Mucosa of stomach (tissue), 1 donor: Measurements from ENCODE around the gene PSME4.

Experiments used
- H3K27me3 ChIP-seq: one replicate; pipeline ENCODE4 v1.7.0; 2013; ENCODE audit warnings: mild to moderate bottlenecking, low read length; ENCODE audit not compliant: control insufficient read depth, insufficient read depth
- H3K36me3 ChIP-seq: one replicate; pipeline ENCODE4 v1.7.0; 2013; ENCODE audit warnings: low read length; ENCODE audit not compliant: control insufficient read depth, insufficient read depth
- H3K4me1 ChIP-seq: one replicate; pipeline ENCODE4 v1.7.0; 2013; ENCODE audit warnings: mild to moderate bottlenecking, low read length; ENCODE audit not compliant: control insufficient read depth, insufficient read depth
- H3K4me3 ChIP-seq: one replicate; pipeline ENCODE4 v1.7.0; 2013; ENCODE audit warnings: low read length
- H3K9ac ChIP-seq: one replicate; pipeline ENCODE4 v1.7.0; 2013; ENCODE audit warnings: mild to moderate bottlenecking, low read length, moderate library complexity
- H3K9me3 ChIP-seq: one replicate; pipeline ENCODE4 v1.7.0; 2013; ENCODE audit warnings: mild to moderate bottlenecking, low read length, moderate library complexity; ENCODE audit not compliant: control insufficient read depth
- donor health status: Pancreatic carcinoma.

Gene PSME4

GRCh38 chr2:53911434-53912189, 59.2 kb downstream of the PSME4 start:
- Histone ChIP-seq H3K4me1 (no peaks in the 10 kb centered on the region), H3K36me3 (no peaks in the 10 kb centered on the region), H3K9ac (no peak overlapping the region), H3K9me3 (no peaks in the 10 kb centered on the region), H3K4me3 (no peak overlapping the region), H3K27me3 (no peaks in the 10 kb centered on the region)

GRCh38 chr2:53907582-53907981, 63.2 kb downstream of the PSME4 start:
- H3K36me3 ChIP-seq: peaks cover 4% of the 10 kb centered on the region
- H3K4me1 ChIP-seq: no peaks in the 10 kb centered on the region
- no peaks in the 10 kb centered on the region for H3K27me3 ChIP-seq
- H3K9me3 ChIP-seq: no peaks in the 10 kb centered on the region
- H3K4me3 ChIP-seq: no peak overlapping the region
- no peak overlapping the region for H3K9ac ChIP-seq

GRCh38 chr2:53905396-53905795, 65.4 kb downstream of the PSME4 start:
- Histone ChIP-seq H3K27me3 (no peaks in the 10 kb centered on the region), H3K4me1 (no peaks in the 10 kb centered on the region), H3K36me3 (peaks cover 4% of the 10 kb centered on the region), H3K4me3 (no peak overlapping the region), H3K9ac (no peak overlapping the region), H3K9me3 (no peaks in the 10 kb centered on the region)

GRCh38 chr2:53903011-53903410, 67.8 kb downstream of the PSME4 start:
- H3K9me3 ChIP-seq: no peaks in the 10 kb centered on the region
- H3K36me3 ChIP-seq: peaks cover 9% of the 10 kb centered on the region
- no peak overlapping the region for H3K4me3 ChIP-seq
- no peaks in the 10 kb centered on the region for H3K4me1 ChIP-seq
- no peak overlapping the region for H3K9ac ChIP-seq
- H3K27me3 ChIP-seq: no peaks in the 10 kb centered on the region

- Histone ChIP-seq H3K9me3 (no peaks in the 10 kb centered on the region), H3K4me3 (no peak overlapping the region), H3K36me3 (peaks cover 9% of the 10 kb centered on the region), H3K9ac (no peak overlapping the region), H3K4me1 (peaks cover 5% of the 10 kb centered on the region), H3K27me3 (no peaks in the 10 kb centered on the region)
Measured at GRCh38 chr2:53901192-53901591, 69.6 kb downstream of the PSME4 start.

GRCh38 chr2:53896864-53897263, 73.9 kb downstream of the PSME4 start:
- no peaks in the 10 kb centered on the region for H3K27me3 ChIP-seq
- peaks cover 5% of the 10 kb centered on the region for H3K4me1 ChIP-seq
- H3K4me3 ChIP-seq: no peak overlapping the region
- H3K9ac ChIP-seq: no peak overlapping the region
- no peaks in the 10 kb centered on the region for H3K9me3 ChIP-seq
- peaks cover 5% of the 10 kb centered on the region for H3K36me3 ChIP-seq

DNA sequence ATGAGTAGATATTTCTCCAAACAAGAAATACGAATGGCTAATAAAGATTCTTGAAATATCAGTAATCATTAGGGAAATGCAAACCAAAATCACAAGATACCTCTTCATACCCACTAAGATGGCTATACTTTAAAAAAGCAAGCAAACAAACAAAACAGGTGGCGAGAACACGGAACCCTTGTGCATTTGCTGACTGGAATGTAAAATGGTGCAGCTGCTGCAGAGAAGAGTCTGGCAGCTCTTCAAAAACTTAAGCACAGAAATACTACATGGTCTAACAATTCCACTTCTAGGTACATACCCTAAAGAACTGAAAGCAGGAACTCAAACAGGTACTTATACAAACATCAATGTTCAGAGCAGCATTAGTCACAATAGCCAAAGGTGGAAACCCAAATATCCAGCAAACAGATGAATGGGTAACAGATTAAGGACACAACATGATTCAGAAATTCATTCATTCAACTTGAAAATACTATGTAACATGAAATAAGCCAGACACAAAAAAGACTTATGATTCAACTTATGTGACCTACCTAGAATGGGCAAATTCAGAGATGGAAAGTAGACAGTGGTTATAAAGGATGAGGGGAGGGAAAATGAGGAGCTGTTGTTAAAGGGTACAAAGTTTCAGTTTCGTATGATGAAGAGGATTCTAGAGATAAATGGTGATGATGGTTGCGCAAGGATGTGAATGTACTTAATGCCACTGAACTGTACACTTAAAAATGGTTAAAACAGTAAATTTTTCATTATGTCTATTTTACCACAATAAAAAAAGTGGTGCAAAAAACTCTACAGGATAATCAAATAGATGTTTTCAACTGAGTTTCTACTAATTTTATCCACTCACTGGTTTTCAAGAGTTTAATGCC, 84.2 kb downstream of the PSME4 start:
- H3K36me3 ChIP-seq: no peaks in the 10 kb centered on the region
- no peak overlapping the region for H3K9ac ChIP-seq
- H3K9me3 ChIP-seq: no peaks in the 10 kb centered on the region
- H3K27me3 ChIP-seq: no peaks in the 10 kb centered on the region
- H3K4me1 ChIP-seq: no peaks in the 10 kb centered on the region
- no peak overlapping the region for H3K4me3 ChIP-seq

- Histone ChIP-seq H3K9me3 (no peaks in the 10 kb centered on the region), H3K36me3 (no peaks in the 10 kb centered on the region)
Measured at GRCh38 chr2:53884883-53885282, 85.9 kb downstream of the PSME4 start.

DNA sequence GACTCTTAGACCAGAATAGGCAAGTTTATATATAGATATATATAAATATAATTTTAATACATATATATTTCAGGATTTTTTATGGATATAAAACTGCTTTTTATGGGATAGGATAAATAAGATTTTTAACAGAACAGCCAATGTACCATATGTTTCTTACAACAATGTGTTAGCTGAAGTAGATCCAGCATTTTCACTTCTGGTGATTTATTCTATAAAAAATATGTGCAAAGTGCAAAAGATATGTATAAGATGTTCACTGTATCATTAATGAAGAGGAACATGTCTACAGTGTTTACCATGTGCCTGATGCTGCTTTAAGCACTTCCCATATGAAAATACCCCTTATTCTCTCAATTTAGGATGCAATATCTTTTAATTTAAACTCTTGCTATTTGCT, 88.8 kb downstream of the PSME4 start:
- no peaks in the 10 kb centered on the region for H3K36me3 ChIP-seq
- H3K4me1 ChIP-seq: no peaks in the 10 kb centered on the region
- H3K27me3 ChIP-seq: no peaks in the 10 kb centered on the region

More at GRCh38 chr2:53884883-53885282, 85.9 kb downstream of the PSME4 start:
- H3K4me1 ChIP-seq: no peaks in the 10 kb centered on the region
- H3K9ac ChIP-seq: no peak overlapping the region
- no peaks in the 10 kb centered on the region for H3K27me3 ChIP-seq
- H3K4me3 ChIP-seq: no peak overlapping the region

GRCh38 chr2:53881360-53881759, 89.4 kb downstream of the PSME4 start:
- Histone ChIP-seq H3K36me3 (no peaks in the 10 kb centered on the region), H3K4me1 (no peaks in the 10 kb centered on the region), H3K4me3 (no peak overlapping the region), H3K9me3 (no peaks in the 10 kb centered on the region), H3K27me3 (no peaks in the 10 kb centered on the region), H3K9ac (no peak overlapping the region)

More for the DNA sequence above, 88.8 kb downstream of the PSME4 start:
- Histone ChIP-seq H3K9me3 (no peaks in the 10 kb centered on the region), H3K9ac (no peak overlapping the region), H3K4me3 (no peak overlapping the region)

DNA sequence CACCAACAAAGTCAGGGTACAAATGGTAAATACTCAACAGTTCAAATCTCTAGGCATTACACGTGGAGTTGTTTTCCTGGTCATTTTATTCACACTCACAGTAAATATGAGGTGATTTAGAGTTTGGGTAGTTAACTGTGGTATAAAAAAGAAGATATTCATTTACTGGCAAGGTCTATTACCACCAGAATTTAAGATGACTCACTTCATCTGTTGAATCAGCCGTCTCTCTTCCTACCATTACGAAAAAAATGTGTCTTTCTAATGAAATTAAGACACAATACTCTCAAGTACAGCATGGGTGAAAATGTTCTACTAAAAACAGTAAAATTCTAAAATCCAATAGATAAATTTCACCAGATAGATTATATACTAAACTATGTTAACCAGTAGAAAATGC, 90.0 kb downstream of the PSME4 start:
- Histone ChIP-seq H3K36me3 (no peaks in the 10 kb centered on the region), H3K4me1 (no peaks in the 10 kb centered on the region), H3K27me3 (no peaks in the 10 kb centered on the region), H3K9ac (no peak overlapping the region), H3K9me3 (no peaks in the 10 kb centered on the region), H3K4me3 (no peak overlapping the region)

DNA sequence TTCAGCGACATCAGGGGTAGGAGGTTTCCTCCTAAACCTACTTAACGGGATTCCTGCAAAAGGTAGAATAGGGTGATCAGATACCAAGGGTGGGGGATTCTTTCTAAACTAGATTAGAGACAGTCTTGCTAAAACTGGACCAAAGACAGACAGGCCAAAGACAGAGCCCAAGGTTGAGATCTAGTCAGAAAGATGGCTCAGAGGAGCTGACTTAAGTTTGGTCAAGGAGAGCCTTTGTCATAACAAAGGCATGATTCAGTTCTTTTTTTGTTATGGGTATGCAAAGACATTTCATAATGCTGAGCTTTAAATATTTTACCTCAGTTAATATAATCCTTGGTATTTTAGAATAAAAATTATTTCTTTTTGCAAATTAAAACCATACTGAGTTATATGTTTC, 93.2 kb downstream of the PSME4 start:
- H3K9ac ChIP-seq: no peak overlapping the region
- no peaks in the 10 kb centered on the region for H3K36me3 ChIP-seq
- no peaks in the 10 kb centered on the region for H3K9me3 ChIP-seq
- no peaks in the 10 kb centered on the region for H3K4me1 ChIP-seq
- H3K27me3 ChIP-seq: no peaks in the 10 kb centered on the region
- no peak overlapping the region for H3K4me3 ChIP-seq
